HG03060 (cell line): ENCODE data around the gene FAM227B.

Source experiments
- ATAC-seq: cut with Tn5 transposase; IDR thresholded peaks from one replicate; pipeline ENCODE4 v1.9.1; 2021; ENCODE audit warnings: low read depth, moderate number of reproducible peaks; ENCODE audit not compliant: unreplicated experiment

The FAM227B gene

GRCh38 chr15:49308686-49309085 is 311.9 kb downstream of the FAM227B start:
- ATAC-seq: no peak

- ATAC-seq: no peak
These were observed 314.1 kb downstream of the FAM227B start for GRCh38 chr15:49306551-49306950.

GRCh38 chr15:49303003-49303402 is 317.6 kb downstream of the FAM227B start:
- no peak for ATAC-seq

- no peak for ATAC-seq
These were observed 319.1 kb downstream of the FAM227B start for GRCh38 chr15:49301562-49301961.

GRCh38 chr15:49300856-49301255 is 319.8 kb downstream of the FAM227B start:
- ATAC-seq: no peak

GRCh38 chr15:49297584-49297983 is 323.0 kb downstream of the FAM227B start:
- ATAC-seq: no peak

GRCh38 chr15:49296258-49296657 is 324.4 kb downstream of the FAM227B start:
- no peak for ATAC-seq

- ATAC-seq: no peak
These were observed 326.7 kb downstream of the FAM227B start for GRCh38 chr15:49293941-49294340.

- no peak for ATAC-seq
These were observed 330.4 kb downstream of the FAM227B start for GRCh38 chr15:49290191-49290590.

- no peak for ATAC-seq
These were observed 332.2 kb downstream of the FAM227B start for GRCh38 chr15:49288391-49288790.

GRCh38 chr15:49287481-49287880 is 333.1 kb downstream of the FAM227B start:
- no peak for ATAC-seq

- no peak for ATAC-seq
These were observed 333.8 kb downstream of the FAM227B start for GRCh38 chr15:49286649-49287404.

- no peak for ATAC-seq
These were observed 338.3 kb downstream of the FAM227B start for GRCh38 chr15:49282366-49282765.

GRCh38 chr15:49279521-49280456 is 340.8 kb downstream of the FAM227B start:
- ATAC-seq: no peak

- no peak for ATAC-seq
These were observed 341.9 kb downstream of the FAM227B start for GRCh38 chr15:49278751-49279150.
